Mesendoderm (in vitro differentiated cells): ENCODE data around the gene KRT84.

Experiments
- DNase-seq: peaks from one replicate; pipeline ENCODE4 v3.0.0; 2013
- H2AK5ac ChIP-seq: 2 replicates; pipeline ENCODE4 v1.6.1; 2013; ENCODE audit warnings: low read length, inconsistent platforms
- H2BK120ac ChIP-seq: 2 replicates; pipeline ENCODE4 v1.6.1; 2013; ENCODE audit warnings: low read depth, mild to moderate bottlenecking, low read length, moderate library complexity, mixed read lengths
- H2BK15ac ChIP-seq: replicated peaks from 2 replicates; pipeline ENCODE4 v1.6.1; 2013; ENCODE audit warnings: low read depth, mild to moderate bottlenecking, moderate library complexity
- H2BK5ac ChIP-seq: 2 replicates; pipeline ENCODE4 v1.6.1; 2013; ENCODE audit warnings: low read length, inconsistent platforms
- H3K18ac ChIP-seq: 2 replicates; pipeline ENCODE4 v1.6.1; 2013; ENCODE audit warnings: mild to moderate bottlenecking, low read length, mixed read lengths
- H3K23ac ChIP-seq: one replicate; pipeline ENCODE4 v1.6.1; 2013; ENCODE audit warnings: low read length
- H3K27ac ChIP-seq: 2 replicates; pipeline ENCODE4 v1.5.1; 2013; ENCODE audit warnings: low read depth, mild to moderate bottlenecking, inconsistent platforms, low read length, moderate library complexity
- H3K27me3 ChIP-seq: 2 replicates; pipeline ENCODE4 v1.6.1; 2013; ENCODE audit warnings: low read length, control low read depth, mild to moderate bottlenecking, inconsistent platforms; ENCODE audit not compliant: insufficient read depth, poor library complexity
- H3K36me3 ChIP-seq: 2 replicates; pipeline ENCODE4 v1.6.1; 2013; ENCODE audit warnings: low read length, inconsistent platforms; ENCODE audit not compliant: control insufficient read depth, insufficient read depth
- H3K4ac ChIP-seq: one replicate; pipeline ENCODE4 v1.6.1; 2013; ENCODE audit warnings: low read depth, mild to moderate bottlenecking, low read length, moderate library complexity
- H3K4me1 ChIP-seq: 2 replicates; pipeline ENCODE4 v1.6.1; 2013; ENCODE audit warnings: low read depth, low read length, inconsistent platforms; ENCODE audit not compliant: control insufficient read depth
- H3K4me2 ChIP-seq: 2 replicates; pipeline ENCODE4 v1.6.1; 2013; ENCODE audit warnings: low read length
- H3K4me3 ChIP-seq: 2 replicates; pipeline ENCODE4 v1.5.1; 2013; ENCODE audit warnings: mild to moderate bottlenecking, low read length
- H3K56ac ChIP-seq: one replicate; pipeline ENCODE4 v1.6.1; 2013; ENCODE audit warnings: low read length
- H3K79me1 ChIP-seq: 2 replicates; pipeline ENCODE4 v1.6.1; 2013; ENCODE audit warnings: low read length, inconsistent platforms
- H3K79me2 ChIP-seq: 2 replicates; pipeline ENCODE4 v1.6.1; 2013; ENCODE audit warnings: mild to moderate bottlenecking, low read length; ENCODE audit not compliant: control insufficient read depth, insufficient read depth
- H3K9ac ChIP-seq: 2 replicates; pipeline ENCODE4 v1.6.1; 2013; ENCODE audit warnings: low read length, inconsistent platforms
- H4K5ac ChIP-seq: one replicate; pipeline ENCODE4 v1.6.1; 2013; ENCODE audit warnings: low read length
- H4K8ac ChIP-seq: one replicate; pipeline ENCODE4 v1.6.1; 2013; ENCODE audit warnings: low read depth, mild to moderate bottlenecking, control low read depth, low read length, moderate library complexity
- WGBS: extraction: QIAGEN DNeasy Blood & Tissue Kit; methylation state at CpG from one replicate; pipeline ENCODE4 v1.1.7; 2013; ENCODE audit warnings: low lambda C conversion rate, missing lambda C conversion rate; ENCODE audit not compliant: insufficient coverage; ENCODE audit errors: extremely low coverage; 5-methylcytosine and 5-hydroxymethylcytosine counted together

Gene KRT84

GRCh38 chr12:52387859-52388258 is 2.4 kb upstream of the KRT84 start:
- Histone ChIP-seq H3K18ac (no peak overlapping the region), H2BK15ac (no peak overlapping the region), H3K27me3 (no peaks in the 10 kb centered on the region), H2BK120ac (no peak overlapping the region), H3K79me1 (no peaks in the 10 kb centered on the region), H4K8ac (no peak overlapping the region), H3K23ac (no peak overlapping the region), H3K56ac (no peak overlapping the region), H3K4ac (no peak overlapping the region), H2AK5ac (no peak overlapping the region), H3K79me2 (no peaks in the 10 kb centered on the region), H3K4me2 (no peak overlapping the region), H3K27ac (no peak overlapping the region), H2BK5ac (no peak overlapping the region), H3K9ac (no peak overlapping the region), H3K4me3 (no peak overlapping the region), H3K4me1 (peaks cover 3% of the 10 kb centered on the region), H3K36me3 (no peaks in the 10 kb centered on the region), H4K5ac (no peak overlapping the region)
- no CpG with 5 or more reads among the region's 2 CpGs for WGBS
- DNase-seq = no peak

GRCh38 chr12:52383331-52383730 is 2.1 kb downstream of the KRT84 start:
- H3K79me2 ChIP-seq = no peaks in the 10 kb centered on the region
- H2BK120ac ChIP-seq = no peak overlapping the region
- no peak overlapping the region for H3K27ac ChIP-seq
- no peaks in the 10 kb centered on the region for H3K4me1 ChIP-seq
- no peak overlapping the region for H3K56ac ChIP-seq
- H2AK5ac ChIP-seq = no peak overlapping the region
- no peaks in the 10 kb centered on the region for H3K27me3 ChIP-seq
- no peaks in the 10 kb centered on the region for H3K36me3 ChIP-seq
- no peak overlapping the region for H3K4me2 ChIP-seq
- no peak overlapping the region for H2BK15ac ChIP-seq
- WGBS = no CpG with 5 or more reads among the region's 3 CpGs
- H3K4me3 ChIP-seq = no peak overlapping the region
- H3K23ac ChIP-seq = no peak overlapping the region
- H3K79me1 ChIP-seq = no peaks in the 10 kb centered on the region
- no peak overlapping the region for H3K18ac ChIP-seq
- no peak overlapping the region for H4K8ac ChIP-seq
- no peak overlapping the region for H4K5ac ChIP-seq
- H2BK5ac ChIP-seq = no peak overlapping the region
- no peak for DNase-seq
- H3K9ac ChIP-seq = no peak overlapping the region
- H3K4ac ChIP-seq = no peak overlapping the region

- no peaks in the 10 kb centered on the region for H3K79me1 ChIP-seq
- H3K9ac ChIP-seq = no peak overlapping the region
- no peak overlapping the region for H2BK120ac ChIP-seq
- no peak overlapping the region for H4K5ac ChIP-seq
- H2BK15ac ChIP-seq = no peak overlapping the region
- no peak for DNase-seq
- no peaks in the 10 kb centered on the region for H3K36me3 ChIP-seq
- H3K18ac ChIP-seq = no peak overlapping the region
- no peaks in the 10 kb centered on the region for H3K27me3 ChIP-seq
- no peak overlapping the region for H3K4me3 ChIP-seq
- no peaks in the 10 kb centered on the region for H3K79me2 ChIP-seq
- H2BK5ac ChIP-seq = no peak overlapping the region
- no peak overlapping the region for H3K4me2 ChIP-seq
- no peak overlapping the region for H3K27ac ChIP-seq
- H2AK5ac ChIP-seq = no peak overlapping the region
- H3K56ac ChIP-seq = no peak overlapping the region
- H3K4me1 ChIP-seq = no peaks in the 10 kb centered on the region
- H3K23ac ChIP-seq = no peak overlapping the region
- WGBS = no CpG with 5 or more reads among the region's 2 CpGs
- H3K4ac ChIP-seq = no peak overlapping the region
- H4K8ac ChIP-seq = no peak overlapping the region
Measured at GRCh38 chr12:52382854-52383253, 2.6 kb downstream of the KRT84 start.

- Histone ChIP-seq H3K9ac (no peak overlapping the region), H2AK5ac (no peak overlapping the region), H2BK120ac (no peak overlapping the region), H3K4ac (no peak overlapping the region), H3K27ac (no peak overlapping the region), H3K56ac (no peak overlapping the region), H3K79me2 (no peaks in the 10 kb centered on the region), H2BK5ac (no peak overlapping the region), H3K27me3 (no peaks in the 10 kb centered on the region), H2BK15ac (no peak overlapping the region), H3K36me3 (no peaks in the 10 kb centered on the region), H3K23ac (no peak overlapping the region), H3K18ac (no peak overlapping the region), H3K4me2 (no peak overlapping the region), H3K4me1 (no peaks in the 10 kb centered on the region), H4K5ac (no peak overlapping the region), H3K4me3 (no peak overlapping the region), H3K79me1 (no peaks in the 10 kb centered on the region), H4K8ac (no peak overlapping the region)
- DNase-seq = no peak
- WGBS = no CpG with 5 or more reads among the region's 8 CpGs
Measured at GRCh38 chr12:52381206-52381605, 4.2 kb downstream of the KRT84 start.

GRCh38 chr12:52380271-52380694 is 5.2 kb downstream of the KRT84 start:
- no peak overlapping the region for H3K23ac ChIP-seq
- no peak overlapping the region for H3K4me3 ChIP-seq
- H3K4me1 ChIP-seq = no peaks in the 10 kb centered on the region
- H3K56ac ChIP-seq = no peak overlapping the region
- peak; percentile 49 for DNase-seq
- H2BK120ac ChIP-seq = no peak overlapping the region
- H3K27me3 ChIP-seq = no peaks in the 10 kb centered on the region
- no peak overlapping the region for H3K9ac ChIP-seq
- no peak overlapping the region for H2BK5ac ChIP-seq
- no peaks in the 10 kb centered on the region for H3K36me3 ChIP-seq
- no peak overlapping the region for H3K18ac ChIP-seq
- no peak overlapping the region for H4K8ac ChIP-seq
- H3K79me2 ChIP-seq = no peaks in the 10 kb centered on the region
- no peak overlapping the region for H3K27ac ChIP-seq
- WGBS = no CpG with 5 or more reads among the region's 15 CpGs
- no peak overlapping the region for H3K4me2 ChIP-seq
- H3K79me1 ChIP-seq = no peaks in the 10 kb centered on the region
- no peak overlapping the region for H3K4ac ChIP-seq
- no peak overlapping the region for H2AK5ac ChIP-seq
- no peak overlapping the region for H2BK15ac ChIP-seq
- no peak overlapping the region for H4K5ac ChIP-seq

GRCh38 chr12:52379536-52379935 is 5.9 kb downstream of the KRT84 start:
- Histone ChIP-seq H2BK15ac (no peak overlapping the region), H3K56ac (no peak overlapping the region), H4K8ac (no peak overlapping the region), H2BK120ac (no peak overlapping the region), H3K79me2 (no peaks in the 10 kb centered on the region), H3K27me3 (no peaks in the 10 kb centered on the region), H3K18ac (no peak overlapping the region), H3K4me1 (no peaks in the 10 kb centered on the region), H3K27ac (no peak overlapping the region), H3K79me1 (no peaks in the 10 kb centered on the region), H3K4ac (no peak overlapping the region), H3K9ac (no peak overlapping the region), H3K4me3 (no peak overlapping the region), H3K4me2 (no peak overlapping the region), H2BK5ac (no peak overlapping the region), H2AK5ac (no peak overlapping the region), H3K36me3 (no peaks in the 10 kb centered on the region), H4K5ac (no peak overlapping the region), H3K23ac (no peak overlapping the region)
- no peak for DNase-seq
- no CpG with 5 or more reads among the region's 6 CpGs for WGBS
